IgD-negative memory B cell (primary cell): ENCODE results near the gene ZNF710. TPM values are rescaled to one million over a fixed set of nuclear protein-coding genes. Genes with fewer than 3 reads are reported as not detected.

Experiments
- H3K27ac Mint-ChIP-seq, 3 donors: one replicate each; pipeline ENCODE4 v1.8.0; 2020 to 2022; ENCODE audit warnings: mild to moderate bottlenecking in 3 of 3, mixed read lengths in 3 of 3, moderate library complexity in 1 of 3
- H3K27me3 Mint-ChIP-seq: one replicate; pipeline ENCODE4 v1.8.0; 2021; ENCODE audit warnings: mixed read lengths
- H3K36me3 Mint-ChIP-seq: one replicate; pipeline ENCODE4 v1.8.0; 2020; ENCODE audit warnings: mild to moderate bottlenecking, mixed read lengths
- H3K4me1 Mint-ChIP-seq, 3 donors: one replicate each; pipeline ENCODE4 v1.8.0; 2020 to 2022; ENCODE audit warnings: mixed read lengths in 3 of 3, mild to moderate bottlenecking in 1 of 3
- H3K4me3 Mint-ChIP-seq, 4 donors: one replicate each; pipeline ENCODE4 v1.8.0; 2020 to 2022; ENCODE audit warnings: mild to moderate bottlenecking in 4 of 4, mixed read lengths in 4 of 4, moderate library complexity in 3 of 4
- H3K9me3 Mint-ChIP-seq, 3 donors: one replicate each; pipeline ENCODE4 v1.8.0; 2020 to 2021; ENCODE audit warnings: mixed read lengths in 3 of 3, mild to moderate bottlenecking in 1 of 3
- polyA plus RNA-seq: library from polyadenylated mRNA; unstranded; fragments of 300-500 nt; fragmentation: Illumina TruSeq; gene quantifications from one replicate; pipeline ENCODE4 v1.2.3, GENCODE V29; 2021

Gene ZNF710
- polyA plus RNA-seq, 1 donor from 2014 or later, result 3.6 TPM

DNA sequence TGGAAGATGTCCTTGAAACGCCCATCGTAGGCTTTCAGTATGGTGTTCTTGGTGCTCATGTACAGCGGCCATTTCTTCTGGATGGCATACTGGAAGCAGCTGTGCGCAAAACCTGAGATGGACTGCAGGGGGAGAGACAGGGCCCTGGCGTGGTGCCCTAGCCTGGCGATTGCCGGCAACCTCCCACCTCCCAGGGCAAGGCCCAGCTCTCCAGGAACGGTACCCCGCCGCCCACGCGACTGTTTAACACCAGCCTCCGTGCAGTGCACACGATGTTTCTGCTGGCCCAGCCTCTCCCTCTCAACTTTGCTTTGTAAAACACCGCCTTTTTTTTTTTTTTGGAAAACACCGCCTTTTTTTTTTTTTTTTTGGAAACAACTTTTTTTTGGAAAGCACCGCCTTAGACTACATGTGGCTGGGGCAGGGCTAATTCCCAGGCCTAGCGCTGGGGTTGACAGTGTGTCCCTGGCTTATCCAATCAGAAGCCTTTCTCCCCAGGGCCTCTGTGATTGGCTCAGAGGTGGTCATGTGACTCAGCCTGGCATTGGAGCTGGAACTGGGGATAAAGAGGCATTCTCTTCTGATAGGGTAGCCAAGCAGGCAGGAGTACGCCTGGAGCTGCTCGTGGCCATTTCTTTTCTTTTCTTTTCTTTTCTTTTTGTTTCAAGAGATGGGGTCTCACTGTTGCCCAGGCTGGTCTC, 86.5 kb downstream of the ZNF710 start:
- Mint-ChIP-seq H3K27me3 (no peaks in the 10 kb centered on the region), H3K36me3 (peaks cover 11% of the 10 kb centered on the region), H3K27ac (peak overlapping the region in 2 of 3 donors; percentile 21 to 76), H3K9me3 (no peaks in the 10 kb centered on the region), H3K4me1 (peaks cover 5 to 11% (median 7%) of the 10 kb centered on the region in 3 donors), H3K4me3 (no peak overlapping the region)

DNA sequence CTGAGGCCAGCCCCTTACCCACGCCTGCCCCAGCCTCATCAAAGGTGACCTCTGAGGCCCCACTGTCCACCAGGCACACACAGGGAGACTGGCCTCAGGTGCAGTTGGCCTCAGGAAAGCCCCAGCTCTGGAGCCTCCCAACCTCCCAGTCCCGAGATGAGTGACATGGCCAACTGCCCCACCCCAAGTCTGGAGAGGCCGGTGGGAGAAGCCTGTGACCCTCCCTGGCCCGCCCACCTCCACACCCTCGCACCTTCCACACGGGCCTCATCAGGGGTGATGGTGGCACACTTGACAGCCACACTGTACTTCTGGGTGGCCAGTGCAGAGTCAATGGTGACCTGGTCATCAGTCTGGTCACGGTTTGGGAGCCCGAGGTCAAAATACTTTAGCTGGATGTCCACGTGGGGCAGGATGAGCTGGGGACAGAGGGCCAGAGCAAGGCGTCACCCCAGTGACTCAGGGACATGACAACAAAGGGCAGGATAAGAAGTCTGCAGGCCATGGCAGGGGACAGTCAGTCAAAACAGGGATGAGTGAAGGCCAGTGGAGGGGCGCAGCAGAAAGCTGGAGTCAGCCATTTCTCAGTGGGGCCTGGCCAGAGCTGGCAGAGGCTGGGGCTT, 89.2 kb downstream of the ZNF710 start:
- Mint-ChIP-seq H3K4me3 (no peak overlapping the region), H3K4me1 (peaks cover 6 to 9% (median 7%) of the 10 kb centered on the region in 3 donors), H3K27me3 (no peaks in the 10 kb centered on the region), H3K27ac (peak overlapping the region in 1 of 3 donors; percentile 31), H3K9me3 (no peaks in the 10 kb centered on the region), H3K36me3 (peaks cover 10% of the 10 kb centered on the region)

DNA sequence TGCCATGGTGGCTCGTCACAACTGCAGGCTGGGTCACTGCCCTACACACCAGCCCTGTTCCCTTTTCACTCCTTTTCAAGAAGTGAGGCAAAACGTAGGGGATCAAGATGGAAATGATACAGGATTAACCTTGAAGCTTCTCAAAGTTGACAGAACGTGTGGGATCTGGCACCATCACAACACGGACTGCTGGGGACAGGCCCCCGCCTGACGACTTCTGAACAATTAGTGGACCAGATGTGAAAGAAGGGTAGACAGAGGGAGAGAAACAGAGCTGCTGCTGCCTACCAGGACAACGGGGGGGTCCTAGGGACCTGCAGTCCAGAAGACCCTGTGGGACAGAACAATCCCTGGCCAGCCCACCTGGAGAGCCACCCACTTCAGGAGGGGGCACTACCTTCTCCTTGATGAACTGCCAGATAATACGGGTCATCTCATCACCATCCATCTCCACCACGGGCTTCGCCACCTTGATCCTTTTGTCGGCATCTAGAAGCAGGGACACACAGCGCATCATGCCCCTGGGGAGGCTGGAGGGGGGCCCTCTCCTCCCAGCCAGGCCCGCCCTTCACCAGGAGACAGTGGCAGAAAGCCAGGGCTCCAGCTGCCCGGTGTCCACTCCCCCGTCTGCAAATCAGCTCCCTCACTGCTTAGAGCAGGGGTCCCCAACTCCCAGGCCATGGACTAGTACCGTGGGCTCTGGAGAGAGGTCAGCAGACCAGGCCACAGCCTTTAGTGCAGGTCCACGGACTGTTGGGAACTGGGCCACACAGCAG, 90.2 kb downstream of the ZNF710 start:
- Mint-ChIP-seq H3K9me3 (no peaks in the 10 kb centered on the region), H3K27ac (no peak overlapping the region), H3K4me1 (peaks cover 9 to 17% (median 14%) of the 10 kb centered on the region in 3 donors)

DNA sequence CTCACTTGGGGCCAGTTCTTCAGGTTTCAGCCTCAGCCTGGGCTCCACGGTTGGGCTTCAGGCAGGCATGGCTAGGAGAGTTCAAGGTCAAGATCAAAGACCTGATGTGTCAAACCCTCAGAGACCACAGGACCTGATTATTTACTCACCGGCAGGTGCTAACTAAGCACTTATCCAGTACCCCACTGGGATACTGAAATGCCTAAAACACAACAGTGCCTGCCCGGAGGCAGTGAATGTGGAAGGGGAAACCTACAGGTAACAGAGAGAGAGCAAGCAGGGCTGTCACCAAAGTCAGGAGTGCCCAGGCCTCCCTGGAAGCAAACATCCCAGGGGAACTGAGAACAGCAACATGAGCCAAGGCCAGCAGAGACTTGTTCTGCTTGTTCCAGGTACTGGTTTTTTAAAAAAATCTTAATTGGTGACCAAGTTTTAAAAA, 94.4 kb downstream of the ZNF710 start:
- Mint-ChIP-seq H3K27me3 (peaks cover 1% of the 10 kb centered on the region), H3K27ac (peak overlapping the region; percentile 40 to 90 (median 85))

More for the DNA sequence above, 90.2 kb downstream of the ZNF710 start:
- Mint-ChIP-seq H3K36me3 (peaks cover 13% of the 10 kb centered on the region), H3K27me3 (no peaks in the 10 kb centered on the region), H3K4me3 (peak overlapping the region in 1 of 4 donors; percentile 52)

DNA sequence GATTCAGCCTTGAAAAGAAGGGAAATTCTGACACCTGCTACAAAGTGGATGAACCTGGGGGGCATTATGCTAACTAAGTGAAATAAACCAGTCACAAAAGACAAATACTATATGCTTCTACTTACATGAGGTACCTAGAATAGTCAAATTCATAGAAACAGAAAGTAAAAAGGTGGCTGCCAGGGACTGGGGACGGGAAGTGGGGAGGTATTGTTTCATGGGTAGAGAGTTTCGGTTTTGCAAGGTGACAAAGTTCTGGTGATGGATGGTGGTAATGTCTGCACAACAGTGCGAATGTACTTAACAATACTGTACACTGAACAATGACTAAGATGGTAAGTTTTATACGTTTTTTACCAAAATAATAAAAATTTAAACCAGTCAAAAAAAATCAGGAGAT, 96.4 kb downstream of the ZNF710 start:
- peaks cover 39 to 55% (median 54%) of the 10 kb centered on the region in 3 donors for H3K4me1 Mint-ChIP-seq
- no peaks in the 10 kb centered on the region for H3K9me3 Mint-ChIP-seq

More for the DNA sequence above, 94.4 kb downstream of the ZNF710 start:
- peak overlapping the region in 2 of 4 donors; percentile 58 to 60 for H3K4me3 Mint-ChIP-seq
- peaks cover 8% of the 10 kb centered on the region for H3K36me3 Mint-ChIP-seq
- H3K9me3 Mint-ChIP-seq, result no peaks in the 10 kb centered on the region
- peaks cover 30 to 51% (median 46%) of the 10 kb centered on the region in 3 donors for H3K4me1 Mint-ChIP-seq

DNA sequence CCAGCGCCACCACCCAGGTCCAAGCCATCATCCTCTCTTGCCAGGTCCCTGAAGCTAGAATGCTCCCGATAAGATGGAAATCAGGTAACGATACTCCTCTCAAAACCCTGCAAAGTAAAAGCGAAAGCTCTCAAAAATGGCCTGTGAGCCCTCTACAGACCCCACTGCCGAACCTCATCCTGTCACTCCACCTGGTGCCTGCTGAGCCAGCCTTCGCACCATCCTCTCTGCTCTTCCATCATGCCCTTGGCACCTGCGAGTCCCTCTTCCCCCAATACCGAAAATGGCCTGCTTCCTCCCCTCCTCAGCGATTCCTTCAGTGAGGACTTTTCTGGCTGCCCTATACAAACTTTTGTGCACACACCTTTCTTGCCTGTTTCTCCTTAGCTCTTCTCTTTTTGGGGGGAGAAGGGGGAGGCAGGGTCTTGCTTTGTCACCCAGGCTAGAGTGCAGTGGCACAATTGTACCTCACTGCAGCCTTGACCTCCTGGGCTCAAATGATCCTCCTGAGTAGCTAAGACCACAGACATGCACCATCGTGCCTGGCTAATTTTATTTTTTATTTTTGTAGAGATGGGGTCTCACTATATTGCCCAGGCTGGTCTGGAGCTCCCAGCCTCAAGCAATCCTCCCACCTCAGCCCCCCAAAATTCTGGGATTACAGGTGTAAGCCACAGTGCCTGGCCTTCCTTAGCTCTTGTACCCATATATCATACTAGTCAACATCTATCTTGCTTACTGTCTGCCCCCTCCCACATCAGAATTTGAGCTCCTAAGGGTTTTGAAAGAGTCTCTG, 98.1 kb downstream of the ZNF710 start:
- peak overlapping the region; percentile 60 to 96 (median 80) for H3K27ac Mint-ChIP-seq
- peaks cover 5% of the 10 kb centered on the region for H3K36me3 Mint-ChIP-seq
- H3K27me3 Mint-ChIP-seq, result peaks cover 1% of the 10 kb centered on the region
- peak overlapping the region; percentile 80 to 93 (median 86) for H3K4me3 Mint-ChIP-seq
- H3K4me1 Mint-ChIP-seq, result peaks cover 39 to 57% (median 56%) of the 10 kb centered on the region in 3 donors
- H3K9me3 Mint-ChIP-seq, result no peaks in the 10 kb centered on the region

More for the DNA sequence above, 96.4 kb downstream of the ZNF710 start:
- Mint-ChIP-seq H3K4me3 (peak overlapping the region; percentile 19 to 91 (median 63)), H3K27ac (peak overlapping the region; percentile 80 to 96 (median 91)), H3K27me3 (peaks cover 1% of the 10 kb centered on the region), H3K36me3 (peaks cover 5% of the 10 kb centered on the region)

DNA sequence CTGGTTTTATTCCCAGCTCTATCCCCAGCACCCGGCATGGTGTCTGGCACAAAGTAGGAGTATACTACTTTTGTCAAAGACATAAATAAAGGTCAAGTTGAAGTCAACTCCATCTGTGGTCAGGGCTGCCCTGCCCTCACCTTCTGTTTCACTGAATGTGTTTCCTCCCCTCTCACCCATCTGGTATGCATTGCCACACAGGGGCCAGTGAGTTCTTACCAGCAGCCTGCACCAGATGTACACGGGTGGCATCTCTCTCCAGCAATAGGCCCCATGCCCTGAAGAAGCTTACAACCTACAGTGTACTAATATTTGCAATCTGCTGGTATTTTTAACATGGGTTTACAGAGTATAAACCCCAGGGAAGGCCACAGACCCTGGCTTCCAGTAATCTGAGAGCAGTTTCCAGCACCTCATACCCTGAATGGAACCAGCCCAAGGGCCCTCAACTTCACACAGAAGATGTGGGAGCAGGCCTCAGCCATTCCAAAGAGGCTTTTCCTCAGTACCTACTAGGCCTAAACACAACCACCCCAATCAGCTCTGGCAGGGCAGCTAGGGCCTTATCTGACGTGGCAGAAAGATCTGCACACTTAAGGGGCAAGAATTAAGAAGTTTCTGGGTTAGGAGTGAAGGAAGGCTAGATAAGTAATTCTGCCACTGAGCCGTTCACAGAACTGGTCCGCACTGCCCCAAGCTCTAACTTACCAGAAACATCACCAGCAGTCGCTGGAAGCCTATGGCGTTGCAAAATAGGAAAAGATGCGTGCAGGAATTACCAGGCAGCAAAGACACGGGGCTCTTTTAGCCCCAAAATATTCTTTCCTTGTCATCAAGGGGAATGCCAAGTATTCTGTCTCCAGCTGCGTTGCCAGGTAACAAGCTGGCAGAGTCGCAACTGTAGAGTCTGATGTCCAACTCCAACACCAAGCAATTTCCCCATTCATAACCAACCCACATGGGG, 99.0 kb downstream of the ZNF710 start:
- Mint-ChIP-seq H3K4me3 (peak overlapping the region; percentile 80 to 93 (median 86)), H3K27ac (peak overlapping the region; percentile 60 to 96 (median 80)), H3K4me1 (peaks cover 39 to 57% (median 53%) of the 10 kb centered on the region in 3 donors), H3K27me3 (peaks cover 1% of the 10 kb centered on the region), H3K9me3 (no peaks in the 10 kb centered on the region), H3K36me3 (peaks cover 5% of the 10 kb centered on the region)

DNA sequence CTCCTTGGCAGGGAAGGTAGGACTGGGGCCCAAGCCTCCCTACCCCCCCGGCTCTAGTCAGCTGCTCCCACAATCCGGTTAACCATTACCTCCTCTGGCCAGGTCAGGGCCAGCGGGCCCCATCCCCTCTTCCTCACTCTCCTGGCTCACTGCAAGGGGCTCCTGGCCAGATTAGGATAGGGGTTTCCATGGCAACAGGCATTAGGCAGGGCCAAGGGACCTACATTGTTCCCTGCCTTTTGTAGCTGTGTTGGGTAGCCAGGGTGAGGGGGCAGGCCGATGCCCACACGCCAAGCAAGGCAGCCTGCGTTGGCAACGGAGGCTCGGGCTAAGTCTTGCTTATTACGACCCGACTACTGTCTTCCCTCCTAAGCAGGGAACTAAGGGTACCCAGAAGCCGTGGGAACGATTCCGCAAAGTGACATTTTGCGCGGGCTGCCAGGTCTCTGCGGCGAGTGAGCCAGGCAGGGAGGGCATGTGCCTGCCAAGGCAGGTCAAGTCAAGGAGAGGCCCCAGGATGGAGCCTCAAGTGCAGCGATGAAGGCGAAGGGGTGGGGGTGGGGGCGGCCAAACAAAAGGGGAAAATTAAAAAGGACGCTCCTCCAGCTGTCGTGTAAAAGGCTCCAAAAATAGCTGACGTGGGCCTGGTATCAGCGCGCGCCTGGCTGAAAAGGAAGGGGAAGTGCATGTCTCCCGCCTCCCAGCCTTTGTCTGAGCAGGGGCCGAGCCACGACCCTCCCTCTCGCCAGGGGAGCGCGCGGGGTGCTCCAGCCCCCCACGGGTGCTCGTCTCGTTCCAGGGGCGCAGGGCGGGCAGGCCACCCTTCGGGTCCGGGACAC, 100.2 kb downstream of the ZNF710 start:
- H3K9me3 Mint-ChIP-seq, result no peaks in the 10 kb centered on the region
- peak overlapping the region; percentile 80 to 93 (median 86) for H3K4me3 Mint-ChIP-seq
- peaks cover 1% of the 10 kb centered on the region for H3K27me3 Mint-ChIP-seq
- H3K4me1 Mint-ChIP-seq, result peaks cover 35 to 48% (median 44%) of the 10 kb centered on the region in 3 donors
- peak overlapping the region; percentile 60 to 96 (median 80) for H3K27ac Mint-ChIP-seq
- H3K36me3 Mint-ChIP-seq, result no peaks in the 10 kb centered on the region

DNA sequence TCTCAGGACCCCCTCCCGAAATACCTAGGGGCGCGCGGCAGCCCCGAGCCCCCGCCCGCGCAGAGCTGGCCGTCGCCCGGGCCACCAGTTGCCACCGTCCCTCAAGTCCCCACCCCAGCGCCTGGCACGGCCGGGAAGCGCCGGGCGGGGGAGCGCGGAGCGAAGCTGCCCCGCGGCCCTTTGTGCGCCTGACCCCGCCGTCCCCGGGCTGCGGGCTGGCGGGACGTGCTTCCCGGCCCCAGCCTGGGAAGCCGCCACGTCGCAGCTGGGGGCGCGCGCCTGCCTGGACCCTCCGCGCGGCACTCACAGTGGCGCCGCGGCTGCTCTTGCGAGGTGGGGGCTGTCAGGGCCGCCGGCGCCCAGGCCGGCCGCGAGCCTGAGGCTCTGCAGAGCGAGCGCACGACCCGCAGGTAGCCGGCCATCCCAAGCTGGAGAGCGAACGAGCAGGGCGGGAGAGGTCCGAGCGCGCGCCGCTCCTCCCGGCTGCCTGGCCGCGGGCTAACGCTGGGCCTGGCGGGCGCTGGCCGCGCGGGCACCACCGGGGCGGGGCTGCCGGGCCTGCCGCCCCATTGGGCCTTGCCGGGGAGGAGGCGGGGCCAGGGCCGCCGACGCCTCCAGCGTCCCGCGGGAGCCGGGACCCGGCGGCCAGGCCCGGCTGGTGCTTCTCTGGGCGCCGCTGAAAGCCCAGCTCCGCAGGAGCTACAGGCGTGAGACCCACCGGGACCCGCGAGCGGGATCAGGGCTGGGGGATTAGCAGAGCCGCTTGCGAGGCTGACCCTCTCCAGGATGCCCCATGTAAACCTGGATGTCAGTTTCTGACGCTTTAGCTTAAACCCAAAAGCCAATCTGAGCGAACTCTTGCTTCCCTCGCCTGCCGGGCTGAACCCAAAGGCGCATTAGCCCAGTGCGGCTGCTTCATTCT, 101.1 kb downstream of the ZNF710 start, which contains the start of gene IDH2:
Gene IDH2 (minus strand): TSS at position 500 of the 922 bp plus-strand sequence. CDS start 78 bp downstream, at position 422.
- peak within 1 kb of the TSS; percentile 84 to 93 (median 88) for H3K4me3 Mint-ChIP-seq
- H3K27ac Mint-ChIP-seq, result peak within 1 kb of the TSS; percentile 60 to 96 (median 80)
- H3K4me1 Mint-ChIP-seq, result peaks cover 33 to 42% (median 37%) of the 10 kb centered on the region in 3 donors

DNA sequence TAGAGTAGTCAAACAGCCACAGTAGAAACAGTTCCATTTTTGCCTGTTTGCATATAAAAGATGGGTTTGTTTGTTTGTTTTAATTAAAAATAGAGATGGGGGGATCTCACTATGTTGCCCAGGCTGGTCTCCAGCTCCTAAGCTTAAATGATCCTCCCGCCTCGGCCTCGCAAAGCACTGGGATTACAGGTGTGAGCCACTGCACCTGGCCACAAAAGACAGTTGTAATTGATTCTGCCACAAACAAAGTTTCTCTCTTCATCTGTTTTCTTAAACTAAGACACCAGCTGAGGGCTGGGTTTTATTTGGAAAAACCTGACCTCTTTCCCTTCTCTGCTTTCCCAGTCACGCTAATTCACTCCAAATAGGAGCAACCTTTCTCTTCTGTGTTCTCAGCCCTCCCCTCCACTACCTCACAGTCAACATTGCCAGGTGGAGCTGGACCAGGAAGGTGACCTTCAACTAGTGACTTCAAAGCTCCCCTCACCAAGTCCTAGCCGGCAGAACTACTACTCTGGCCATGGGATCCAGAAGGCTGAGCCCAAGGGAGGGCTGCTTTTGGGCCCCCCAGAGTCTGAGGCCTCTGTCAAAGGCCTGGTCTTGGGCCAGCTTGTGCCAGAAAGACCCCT, 102.7 kb downstream of the ZNF710 start:
- H3K27me3 Mint-ChIP-seq, result no peaks in the 10 kb centered on the region
- no peaks in the 10 kb centered on the region for H3K9me3 Mint-ChIP-seq
- H3K4me1 Mint-ChIP-seq, result peaks cover 26 to 31% (median 26%) of the 10 kb centered on the region in 3 donors
- no peaks in the 10 kb centered on the region for H3K36me3 Mint-ChIP-seq
- peak overlapping the region in 3 of 4 donors; percentile 61 to 89 (median 80) for H3K4me3 Mint-ChIP-seq
- peak overlapping the region; percentile 4 to 91 (median 79) for H3K27ac Mint-ChIP-seq

More for the DNA sequence above, 101.1 kb downstream of the ZNF710 start, which contains the start of gene IDH2:
- no peaks in the 10 kb centered on the region for H3K36me3 Mint-ChIP-seq
- H3K9me3 Mint-ChIP-seq, result no peaks in the 10 kb centered on the region
- H3K27me3 Mint-ChIP-seq, result peaks cover 1% of the 10 kb centered on the region

DNA sequence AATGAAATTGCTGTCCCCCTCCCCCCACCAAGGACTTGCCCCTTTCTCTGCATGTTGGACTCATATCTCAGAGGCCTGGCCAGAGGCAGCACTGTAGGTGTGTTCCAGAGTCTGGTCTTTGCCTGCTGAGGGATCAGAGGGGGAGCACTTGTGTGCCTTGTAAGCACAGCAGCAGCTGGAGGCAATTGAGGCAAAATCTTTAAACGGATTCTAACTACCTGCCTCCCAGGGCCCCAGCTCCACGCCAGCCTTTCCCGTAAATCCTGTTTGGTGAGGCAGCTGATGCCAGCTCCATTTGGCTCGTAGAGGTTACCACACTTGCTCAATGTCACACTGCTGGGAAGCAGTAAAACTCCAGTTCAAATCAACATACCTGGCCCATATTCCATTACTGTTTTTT, 103.4 kb downstream of the ZNF710 start:
- H3K4me1 Mint-ChIP-seq, result peaks cover 18 to 23% (median 19%) of the 10 kb centered on the region in 3 donors
- H3K27ac Mint-ChIP-seq, result peak overlapping the region in 1 of 3 donors; percentile 39
- H3K4me3 Mint-ChIP-seq, result peak overlapping the region in 1 of 4 donors; percentile 80
- no peaks in the 10 kb centered on the region for H3K27me3 Mint-ChIP-seq
- no peaks in the 10 kb centered on the region for H3K9me3 Mint-ChIP-seq
- no peaks in the 10 kb centered on the region for H3K36me3 Mint-ChIP-seq
